HepG2 (cell line): ENCODE results near the gene PLD4. TPM values are rescaled to one million over a fixed set of nuclear protein-coding genes. Genes with fewer than 3 reads are reported as not detected.

Experiments
- ATF7 ChIP-seq, 2 experiments: fragments of 450-650 bp in 1 of 2; sonication (generic) in 1 of 2; formaldehyde crosslinking in 1 of 2; IDR thresholded peaks; 2 replicates each; pipeline versions ENCODE4 v1.4.0 to v1.6.1; 2016 to 2020; ENCODE audit warnings: antibody characterized with exemption in 1 of 2, mild to moderate bottlenecking in 1 of 2, missing genetic modification reagents in 1 of 2
- FOSL1 ChIP-seq: sonication (generic); formaldehyde crosslinking; IDR thresholded peaks from 2 replicates; pipeline ENCODE4 v1.9.0; 2021; ENCODE audit warnings: missing genetic modification reagents, borderline replicate concordance
- FOSL2 ChIP-seq: sonication (generic); formaldehyde crosslinking; IDR thresholded peaks from 2 replicates; pipeline ENCODE4 v1.4.0; 2020; ENCODE audit warnings: missing genetic modification reagents
- GABPB1 ChIP-seq: IDR thresholded peaks from 2 replicates; pipeline ENCODE4 v1.6.1; 2016; ENCODE audit warnings: mild to moderate bottlenecking, missing genetic modification reagents, moderate library complexity, missing compliant biosample characterization
- HNRNPLL ChIP-seq: fragments of 200-400 bp; formaldehyde crosslinking; IDR thresholded peaks from 2 replicates; pipeline ENCODE4 v1.6.1; 2017; ENCODE audit warnings: mild to moderate bottlenecking, low read depth, low read length; ENCODE audit not compliant: poor library complexity, severe bottlenecking
- JUND ChIP-seq: sonication (generic); formaldehyde crosslinking; IDR thresholded peaks from 2 replicates; pipeline ENCODE4 v1.8.0; 2022; ENCODE audit warnings: mild to moderate bottlenecking, missing genetic modification reagents
- PPARG ChIP-seq: conservative IDR thresholded peaks from 2 replicates; pipeline ENCODE4 v1.6.1; 2016; ENCODE audit warnings: missing biosample characterization, missing genetic modification reagents
- RBM22 ChIP-seq: fragments of 200-400 bp; formaldehyde crosslinking; optimal IDR thresholded peaks from 2 replicates; pipeline ENCODE3; 2017; ENCODE audit warnings: mild to moderate bottlenecking, low read length, moderate library complexity
- ZNF556 ChIP-seq: sonication (generic); formaldehyde crosslinking; IDR thresholded peaks from 2 replicates; pipeline ENCODE4 v1.4.0; 2020; ENCODE audit warnings: mild to moderate bottlenecking, missing genetic modification reagents, borderline replicate concordance
- ZNF570 ChIP-seq: sonication (generic); formaldehyde crosslinking; IDR thresholded peaks from 2 replicates; pipeline ENCODE4 v1.4.0; 2020; ENCODE audit warnings: mild to moderate bottlenecking, missing genetic modification reagents, borderline replicate concordance
- polyA plus RNA-seq, 8 experiments: library from polyadenylated mRNA; depleted of rRNA in 3 of 8; stranded (reverse) in 7 of 8; unstranded in 1 of 8; fragments of >200 nt; fragmentation: Illumina TruSeq in 4 of 8; extraction: Trizol in 4 of 8; gene quantifications; 2 replicates each; pipeline versions ENCODE4 v1.2.1 to v1.2.3, GENCODE V29; 2011 to 2016; ENCODE audit warnings: low read depth in 4 of 8, missing spikeins in 1 of 8, mixed read lengths in 1 of 8; ENCODE audit not compliant: insufficient read depth in 1 of 8
- total RNA-seq, 5 experiments: library from RNA; depleted of rRNA; stranded (reverse); fragments of >200 nt; fragmentation: Illumina TruSeq; extraction: Trizol; gene quantifications; 2 replicates each; pipeline ENCODE4 v1.2.3, GENCODE V29; 2016; ENCODE audit warnings: low read depth in 1 of 5
- TF ChIP-seq, protein P1 (sequence below): sonication (generic); formaldehyde crosslinking; IDR thresholded peaks from 2 replicates; pipeline ENCODE4 v1.9.0; 2022; ENCODE audit warnings: low read depth, missing genetic modification reagents
- TF ChIP-seq, protein P2 (sequence below): sonication (generic); formaldehyde crosslinking; IDR thresholded peaks from 2 replicates; pipeline ENCODE4 v1.9.0; 2021; ENCODE audit warnings: mild to moderate bottlenecking, missing genetic modification reagents
- TF ChIP-seq, protein P3 (sequence below): sonication (generic); formaldehyde crosslinking; IDR thresholded peaks from 2 replicates; pipeline ENCODE4 v1.4.0; 2020; ENCODE audit warnings: missing genetic modification reagents, borderline replicate concordance
- TF ChIP-seq, protein P4 (sequence below): sonication (generic); formaldehyde crosslinking; IDR thresholded peaks from 2 replicates; pipeline ENCODE4 v1.9.0; 2022; ENCODE audit warnings: missing genetic modification reagents, mild to moderate bottlenecking, borderline replicate concordance

Gene PLD4
- total and polyA plus RNA-seq, 2 of the 13 experiments (the other 11 are each of a cell fraction or from before 2014, with no cell fraction given) = not detected

DNA sequence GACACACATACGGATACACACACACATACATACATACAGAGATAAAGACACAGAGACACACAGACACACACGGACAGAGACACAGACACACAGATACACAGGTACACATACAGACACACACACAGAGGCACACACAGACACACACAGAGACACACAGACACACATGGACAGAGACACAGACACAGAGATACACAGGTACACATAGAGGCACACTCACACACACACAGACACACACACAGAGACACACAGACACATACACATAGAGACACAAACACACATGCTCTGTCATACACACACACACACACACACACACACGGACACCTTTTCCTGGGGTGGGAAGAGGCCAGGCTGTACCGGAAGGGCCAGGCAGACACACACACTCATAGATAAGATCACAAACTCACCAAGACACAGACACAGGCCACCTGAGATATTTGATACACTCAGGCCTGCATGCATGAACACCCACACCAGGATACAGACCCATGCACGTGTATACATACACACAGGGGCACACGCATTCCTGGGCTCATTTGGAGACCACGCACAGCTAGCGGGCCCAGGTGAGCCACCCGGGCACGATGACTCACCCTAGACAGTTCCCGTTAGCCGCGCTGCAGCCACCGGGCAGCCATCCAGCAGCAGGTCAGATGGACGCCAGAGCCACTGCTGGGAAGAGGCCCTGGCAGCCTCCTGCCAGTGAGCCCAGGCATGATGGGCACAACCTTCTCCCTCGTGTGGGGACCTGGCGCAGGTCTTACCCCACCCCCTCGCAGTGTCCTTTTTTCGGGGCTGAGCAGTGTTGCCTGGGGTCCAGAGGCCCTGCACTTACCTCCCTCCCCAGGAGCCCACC lies 55.3 kb downstream of the PLD4 start (continued):
- TF ChIP-seq, protein P1, sequence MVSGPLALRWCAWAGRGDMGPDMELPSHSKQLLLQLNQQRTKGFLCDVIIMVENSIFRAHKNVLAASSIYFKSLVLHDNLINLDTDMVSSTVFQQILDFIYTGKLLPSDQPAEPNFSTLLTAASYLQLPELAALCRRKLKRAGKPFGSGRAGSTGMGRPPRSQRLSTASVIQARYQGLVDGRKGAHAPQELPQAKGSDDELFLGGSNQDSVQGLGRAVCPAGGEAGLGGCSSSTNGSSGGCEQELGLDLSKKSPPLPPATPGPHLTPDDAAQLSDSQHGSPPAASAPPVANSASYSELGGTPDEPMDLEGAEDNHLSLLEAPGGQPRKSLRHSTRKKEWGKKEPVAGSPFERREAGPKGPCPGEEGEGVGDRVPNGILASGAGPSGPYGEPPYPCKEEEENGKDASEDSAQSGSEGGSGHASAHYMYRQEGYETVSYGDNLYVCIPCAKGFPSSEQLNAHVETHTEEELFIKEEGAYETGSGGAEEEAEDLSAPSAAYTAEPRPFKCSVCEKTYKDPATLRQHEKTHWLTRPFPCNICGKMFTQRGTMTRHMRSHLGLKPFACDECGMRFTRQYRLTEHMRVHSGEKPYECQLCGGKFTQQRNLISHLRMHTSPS (CRISPR knock-in tag) = peak; percentile 83
- TF ChIP-seq GABPB1 (CRISPR knock-in tag) = peak; percentile 27; the same call in 1 of the 2 replicates
- TF ChIP-seq RBM22 = no peak
- TF ChIP-seq FOSL1 = peak; percentile 64; the same call in 1 of the 2 replicates
- TF ChIP-seq ATF7 (IDR thresholded peaks at IDR 0.05) = peak; percentile 13; the same call in 1 of the 2 replicates
- TF ChIP-seq ATF7 (CRISPR knock-in tag; IDR thresholded peaks at IDR 0.05) = no peak
- TF ChIP-seq FOSL2 = peak; percentile 96
- no peak for TF ChIP-seq ZNF570 (CRISPR knock-in tag)
- TF ChIP-seq PPARG (CRISPR knock-in tag) = no peak
- peak; percentile 27 for TF ChIP-seq HNRNPLL
- TF ChIP-seq, protein P2, sequence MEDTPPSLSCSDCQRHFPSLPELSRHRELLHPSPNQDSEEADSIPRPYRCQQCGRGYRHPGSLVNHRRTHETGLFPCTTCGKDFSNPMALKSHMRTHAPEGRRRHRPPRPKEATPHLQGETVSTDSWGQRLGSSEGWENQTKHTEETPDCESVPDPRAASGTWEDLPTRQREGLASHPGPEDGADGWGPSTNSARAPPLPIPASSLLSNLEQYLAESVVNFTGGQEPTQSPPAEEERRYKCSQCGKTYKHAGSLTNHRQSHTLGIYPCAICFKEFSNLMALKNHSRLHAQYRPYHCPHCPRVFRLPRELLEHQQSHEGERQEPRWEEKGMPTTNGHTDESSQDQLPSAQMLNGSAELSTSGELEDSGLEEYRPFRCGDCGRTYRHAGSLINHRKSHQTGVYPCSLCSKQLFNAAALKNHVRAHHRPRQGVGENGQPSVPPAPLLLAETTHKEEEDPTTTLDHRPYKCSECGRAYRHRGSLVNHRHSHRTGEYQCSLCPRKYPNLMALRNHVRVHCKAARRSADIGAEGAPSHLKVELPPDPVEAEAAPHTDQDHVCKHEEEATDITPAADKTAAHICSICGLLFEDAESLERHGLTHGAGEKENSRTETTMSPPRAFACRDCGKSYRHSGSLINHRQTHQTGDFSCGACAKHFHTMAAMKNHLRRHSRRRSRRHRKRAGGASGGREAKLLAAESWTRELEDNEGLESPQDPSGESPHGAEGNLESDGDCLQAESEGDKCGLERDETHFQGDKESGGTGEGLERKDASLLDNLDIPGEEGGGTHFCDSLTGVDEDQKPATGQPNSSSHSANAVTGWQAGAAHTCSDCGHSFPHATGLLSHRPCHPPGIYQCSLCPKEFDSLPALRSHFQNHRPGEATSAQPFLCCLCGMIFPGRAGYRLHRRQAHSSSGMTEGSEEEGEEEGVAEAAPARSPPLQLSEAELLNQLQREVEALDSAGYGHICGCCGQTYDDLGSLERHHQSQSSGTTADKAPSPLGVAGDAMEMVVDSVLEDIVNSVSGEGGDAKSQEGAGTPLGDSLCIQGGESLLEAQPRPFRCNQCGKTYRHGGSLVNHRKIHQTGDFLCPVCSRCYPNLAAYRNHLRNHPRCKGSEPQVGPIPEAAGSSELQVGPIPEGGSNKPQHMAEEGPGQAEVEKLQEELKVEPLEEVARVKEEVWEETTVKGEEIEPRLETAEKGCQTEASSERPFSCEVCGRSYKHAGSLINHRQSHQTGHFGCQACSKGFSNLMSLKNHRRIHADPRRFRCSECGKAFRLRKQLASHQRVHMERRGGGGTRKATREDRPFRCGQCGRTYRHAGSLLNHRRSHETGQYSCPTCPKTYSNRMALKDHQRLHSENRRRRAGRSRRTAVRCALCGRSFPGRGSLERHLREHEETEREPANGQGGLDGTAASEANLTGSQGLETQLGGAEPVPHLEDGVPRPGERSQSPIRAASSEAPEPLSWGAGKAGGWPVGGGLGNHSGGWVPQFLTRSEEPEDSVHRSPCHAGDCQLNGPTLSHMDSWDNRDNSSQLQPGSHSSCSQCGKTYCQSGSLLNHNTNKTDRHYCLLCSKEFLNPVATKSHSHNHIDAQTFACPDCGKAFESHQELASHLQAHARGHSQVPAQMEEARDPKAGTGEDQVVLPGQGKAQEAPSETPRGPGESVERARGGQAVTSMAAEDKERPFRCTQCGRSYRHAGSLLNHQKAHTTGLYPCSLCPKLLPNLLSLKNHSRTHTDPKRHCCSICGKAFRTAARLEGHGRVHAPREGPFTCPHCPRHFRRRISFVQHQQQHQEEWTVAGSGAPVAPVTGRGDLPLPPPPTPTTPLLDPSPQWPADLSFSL (CRISPR knock-in tag) = peak; percentile 93
- TF ChIP-seq, protein P3, sequence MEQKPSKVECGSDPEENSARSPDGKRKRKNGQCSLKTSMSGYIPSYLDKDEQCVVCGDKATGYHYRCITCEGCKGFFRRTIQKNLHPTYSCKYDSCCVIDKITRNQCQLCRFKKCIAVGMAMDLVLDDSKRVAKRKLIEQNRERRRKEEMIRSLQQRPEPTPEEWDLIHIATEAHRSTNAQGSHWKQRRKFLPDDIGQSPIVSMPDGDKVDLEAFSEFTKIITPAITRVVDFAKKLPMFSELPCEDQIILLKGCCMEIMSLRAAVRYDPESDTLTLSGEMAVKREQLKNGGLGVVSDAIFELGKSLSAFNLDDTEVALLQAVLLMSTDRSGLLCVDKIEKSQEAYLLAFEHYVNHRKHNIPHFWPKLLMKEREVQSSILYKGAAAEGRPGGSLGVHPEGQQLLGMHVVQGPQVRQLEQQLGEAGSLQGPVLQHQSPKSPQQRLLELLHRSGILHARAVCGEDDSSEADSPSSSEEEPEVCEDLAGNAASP = no peak
- TF ChIP-seq JUND (CRISPR knock-in tag) = peak; percentile 39
- TF ChIP-seq, protein P4, sequence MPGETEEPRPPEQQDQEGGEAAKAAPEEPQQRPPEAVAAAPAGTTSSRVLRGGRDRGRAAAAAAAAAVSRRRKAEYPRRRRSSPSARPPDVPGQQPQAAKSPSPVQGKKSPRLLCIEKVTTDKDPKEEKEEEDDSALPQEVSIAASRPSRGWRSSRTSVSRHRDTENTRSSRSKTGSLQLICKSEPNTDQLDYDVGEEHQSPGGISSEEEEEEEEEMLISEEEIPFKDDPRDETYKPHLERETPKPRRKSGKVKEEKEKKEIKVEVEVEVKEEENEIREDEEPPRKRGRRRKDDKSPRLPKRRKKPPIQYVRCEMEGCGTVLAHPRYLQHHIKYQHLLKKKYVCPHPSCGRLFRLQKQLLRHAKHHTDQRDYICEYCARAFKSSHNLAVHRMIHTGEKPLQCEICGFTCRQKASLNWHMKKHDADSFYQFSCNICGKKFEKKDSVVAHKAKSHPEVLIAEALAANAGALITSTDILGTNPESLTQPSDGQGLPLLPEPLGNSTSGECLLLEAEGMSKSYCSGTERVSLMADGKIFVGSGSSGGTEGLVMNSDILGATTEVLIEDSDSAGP = peak; percentile 30; the same call in 1 of the 2 replicates
- no peak for TF ChIP-seq ZNF556
